Nephron progenitor cell (in vitro differentiated cells): ENCODE results near the gene ZNF831.
A peak's percentile ranks its signal among the peaks of the same experiment; 100 is the strongest.

Experiments
- DNase-seq: peaks from one replicate; pipeline ENCODE4 v3.0.0; 2021
- H3K27ac Mint-ChIP-seq: 2 replicates; pipeline ENCODE4 v1.8.0; 2021; ENCODE audit warnings: mild to moderate bottlenecking, moderate library complexity, mixed read lengths
- H3K27me3 Mint-ChIP-seq: 2 replicates; pipeline ENCODE4 v1.8.0; 2021; ENCODE audit warnings: mild to moderate bottlenecking, low read depth, mixed read lengths; ENCODE audit not compliant: poor library complexity
- H3K36me3 Mint-ChIP-seq: 2 replicates; pipeline ENCODE4 v1.8.0; 2021; ENCODE audit warnings: low read depth, mixed read lengths
- H3K4me1 Mint-ChIP-seq: 2 replicates; pipeline ENCODE4 v1.8.0; 2021; ENCODE audit warnings: mixed read lengths
- H3K4me3 Mint-ChIP-seq: 2 replicates; pipeline ENCODE4 v1.8.0; 2021; ENCODE audit warnings: mild to moderate bottlenecking, moderate library complexity, mixed read lengths
- H3K9me3 Mint-ChIP-seq: 2 replicates; pipeline ENCODE4 v1.8.0; 2021; ENCODE audit warnings: mild to moderate bottlenecking, moderate library complexity, mixed read lengths
- TF ChIP-seq, protein P1 (sequence below): fragments of 200-600 bp; sonication (generic); IDR thresholded peaks from 2 replicates; pipeline ENCODE4 v1.5.0; 2021; ENCODE audit warnings: antibody characterized with exemption

The ZNF831 gene

DNA sequence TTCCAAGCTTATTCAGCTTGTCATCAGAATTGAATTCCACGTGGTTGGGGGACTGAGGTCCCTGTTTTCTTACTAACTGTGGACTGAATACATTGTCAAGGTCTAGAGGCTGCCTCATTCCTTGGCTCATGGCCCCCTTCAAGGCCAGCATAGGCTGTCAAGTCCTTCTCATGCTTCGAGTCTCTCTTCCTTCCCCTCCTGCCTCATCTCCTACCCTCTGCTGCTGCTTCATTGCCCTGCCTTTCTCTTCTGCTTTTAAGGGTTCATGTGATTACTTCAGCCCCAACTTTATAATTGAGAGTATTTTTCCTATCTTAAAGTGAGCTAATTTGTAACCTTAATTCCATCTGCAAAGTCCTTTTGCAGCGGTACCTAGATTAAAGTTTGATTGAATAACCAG, 27.6 kb upstream of the ZNF831 start:
- Mint-ChIP-seq H3K27me3 (peaks cover 8% of the 10 kb centered on the region), H3K9me3 (peaks cover 22% of the 10 kb centered on the region), H3K4me1 (no peaks in the 10 kb centered on the region), H3K27ac (no peak overlapping the region), H3K36me3 (no peaks in the 10 kb centered on the region), H3K4me3 (no peak overlapping the region)
- no peak for DNase-seq
- TF ChIP-seq, protein P1, sequence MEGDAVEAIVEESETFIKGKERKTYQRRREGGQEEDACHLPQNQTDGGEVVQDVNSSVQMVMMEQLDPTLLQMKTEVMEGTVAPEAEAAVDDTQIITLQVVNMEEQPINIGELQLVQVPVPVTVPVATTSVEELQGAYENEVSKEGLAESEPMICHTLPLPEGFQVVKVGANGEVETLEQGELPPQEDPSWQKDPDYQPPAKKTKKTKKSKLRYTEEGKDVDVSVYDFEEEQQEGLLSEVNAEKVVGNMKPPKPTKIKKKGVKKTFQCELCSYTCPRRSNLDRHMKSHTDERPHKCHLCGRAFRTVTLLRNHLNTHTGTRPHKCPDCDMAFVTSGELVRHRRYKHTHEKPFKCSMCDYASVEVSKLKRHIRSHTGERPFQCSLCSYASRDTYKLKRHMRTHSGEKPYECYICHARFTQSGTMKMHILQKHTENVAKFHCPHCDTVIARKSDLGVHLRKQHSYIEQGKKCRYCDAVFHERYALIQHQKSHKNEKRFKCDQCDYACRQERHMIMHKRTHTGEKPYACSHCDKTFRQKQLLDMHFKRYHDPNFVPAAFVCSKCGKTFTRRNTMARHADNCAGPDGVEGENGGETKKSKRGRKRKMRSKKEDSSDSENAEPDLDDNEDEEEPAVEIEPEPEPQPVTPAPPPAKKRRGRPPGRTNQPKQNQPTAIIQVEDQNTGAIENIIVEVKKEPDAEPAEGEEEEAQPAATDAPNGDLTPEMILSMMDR = no peak

DNA sequence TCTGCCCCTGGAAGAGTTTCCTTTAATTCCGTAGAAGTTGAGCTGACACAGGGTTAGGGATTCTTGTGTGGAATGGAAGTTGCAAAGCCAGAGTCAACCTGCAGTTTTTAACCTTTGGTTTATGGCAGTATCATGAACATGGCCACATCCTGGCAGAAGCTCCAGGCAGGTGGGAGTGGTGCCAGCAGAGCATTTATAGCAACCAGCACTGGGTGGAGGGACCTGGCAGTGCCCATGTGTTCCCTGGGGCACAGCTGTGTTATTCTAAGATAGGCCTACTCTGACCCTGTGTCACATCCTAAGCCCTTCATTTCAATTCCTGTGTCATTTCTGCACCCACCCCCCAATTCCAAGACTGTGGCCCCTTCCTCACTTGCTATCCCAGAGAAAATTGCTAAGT, 26.1 kb upstream of the ZNF831 start:
- H3K4me1 Mint-ChIP-seq = no peaks in the 10 kb centered on the region
- no peaks in the 10 kb centered on the region for H3K36me3 Mint-ChIP-seq
- peaks cover 8% of the 10 kb centered on the region for H3K27me3 Mint-ChIP-seq
- H3K9me3 Mint-ChIP-seq = peaks cover 27% of the 10 kb centered on the region
- no peak overlapping the region for H3K4me3 Mint-ChIP-seq
- no peak overlapping the region for H3K27ac Mint-ChIP-seq
- TF ChIP-seq, protein P1 = no peak
- no peak for DNase-seq

DNA sequence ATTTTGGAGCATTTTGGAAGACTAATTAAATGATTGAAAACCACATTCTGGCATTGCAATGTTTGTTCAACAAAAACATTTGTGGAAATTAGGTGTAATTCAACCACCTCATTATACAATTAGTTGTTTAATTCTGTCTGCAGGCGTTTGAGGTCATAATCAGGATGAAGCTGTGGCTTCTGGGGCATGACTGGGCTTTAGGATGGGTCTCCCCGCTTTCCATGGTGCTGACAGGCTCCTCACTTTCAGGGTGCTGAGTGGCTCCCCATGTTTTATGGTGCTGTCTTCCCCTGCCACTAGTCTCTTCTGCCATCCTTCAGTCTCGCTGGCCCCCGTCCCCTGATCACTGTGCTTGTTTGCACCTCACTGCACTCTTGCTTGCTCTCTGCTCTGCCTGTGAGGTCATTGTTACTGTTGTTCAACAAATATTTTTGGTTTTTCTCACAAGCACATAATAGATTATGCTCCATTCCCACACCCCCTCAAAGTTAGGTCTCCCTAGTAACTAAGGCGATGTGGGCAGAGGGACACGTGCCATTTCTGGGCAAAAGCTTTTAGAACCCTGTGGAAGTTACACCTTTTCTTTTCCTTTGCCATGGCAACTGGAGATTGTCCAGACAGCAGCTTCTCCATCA, 25.4 kb upstream of the ZNF831 start:
- no peak overlapping the region for H3K27ac Mint-ChIP-seq
- H3K4me3 Mint-ChIP-seq = no peak overlapping the region
- H3K36me3 Mint-ChIP-seq = no peaks in the 10 kb centered on the region
- no peaks in the 10 kb centered on the region for H3K4me1 Mint-ChIP-seq
- peaks cover 27% of the 10 kb centered on the region for H3K9me3 Mint-ChIP-seq
- peaks cover 8% of the 10 kb centered on the region for H3K27me3 Mint-ChIP-seq
- TF ChIP-seq, protein P1 = no peak
- no peak for DNase-seq

DNA sequence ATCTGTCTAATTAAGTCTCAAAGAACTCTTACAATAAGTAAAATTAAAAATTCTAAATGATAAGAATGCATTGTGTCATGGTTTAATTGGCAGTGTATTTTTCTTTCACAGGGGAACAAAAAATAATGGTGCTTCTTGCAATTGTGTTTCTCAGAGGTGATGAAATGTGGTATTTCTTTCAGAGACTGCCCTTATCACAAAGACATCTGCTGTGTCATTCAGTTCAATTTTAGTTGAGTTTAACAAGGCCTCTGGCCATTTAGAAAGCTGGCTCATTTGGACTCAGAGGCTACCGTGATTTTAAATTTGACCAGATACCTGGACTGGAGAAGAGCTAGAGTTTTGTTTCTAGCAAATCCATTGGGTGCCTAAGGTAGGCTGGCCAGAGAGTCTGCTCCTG, 23.6 kb upstream of the ZNF831 start:
- H3K9me3 Mint-ChIP-seq = peaks cover 24% of the 10 kb centered on the region
- no peaks in the 10 kb centered on the region for H3K36me3 Mint-ChIP-seq
- no peaks in the 10 kb centered on the region for H3K4me1 Mint-ChIP-seq
- no peak overlapping the region for H3K4me3 Mint-ChIP-seq
- no peak for DNase-seq
- peaks cover 4% of the 10 kb centered on the region for H3K27me3 Mint-ChIP-seq
- no peak overlapping the region for H3K27ac Mint-ChIP-seq
- TF ChIP-seq, protein P1 = no peak

DNA sequence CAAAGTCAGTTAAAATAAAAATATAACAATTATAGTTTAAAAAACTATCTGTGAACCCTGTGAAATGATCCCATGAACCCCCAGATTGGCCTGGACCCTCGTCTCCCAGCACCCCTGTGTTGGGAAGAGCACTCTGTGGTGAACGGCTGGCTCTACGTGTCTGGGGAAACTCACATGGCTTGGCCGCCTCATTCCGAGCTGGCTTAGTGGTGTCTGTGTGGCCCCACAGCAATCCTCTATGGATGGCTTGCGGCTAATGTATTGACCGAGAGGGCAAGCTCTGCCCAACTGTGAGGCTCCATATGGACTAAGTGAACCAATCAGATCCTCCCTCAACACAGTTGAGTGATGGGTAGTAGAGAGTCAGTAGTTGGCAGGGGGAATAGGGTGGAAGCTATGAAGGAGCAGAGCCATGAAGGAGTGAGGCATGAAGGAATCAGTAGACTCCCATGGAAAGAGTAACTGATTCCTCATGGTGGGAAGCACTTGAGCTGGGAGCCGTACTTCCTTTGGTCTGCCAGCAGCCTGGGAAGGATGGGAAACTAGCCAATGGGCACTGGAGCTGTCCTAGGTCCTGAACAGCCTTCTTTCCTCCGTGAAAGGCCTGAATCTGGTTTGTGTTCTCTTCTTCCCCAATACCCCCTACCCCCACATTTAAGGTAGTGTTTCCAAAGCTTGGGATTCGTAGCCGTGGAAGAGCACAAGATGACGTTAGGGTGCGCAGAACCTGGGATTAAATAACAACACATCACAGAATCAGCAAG, 21.6 kb upstream of the ZNF831 start:
- Mint-ChIP-seq H3K27me3 (peaks cover 4% of the 10 kb centered on the region), H3K9me3 (peaks cover 10% of the 10 kb centered on the region), H3K4me1 (peaks cover 16% of the 10 kb centered on the region), H3K36me3 (no peaks in the 10 kb centered on the region), H3K27ac (no peak overlapping the region), H3K4me3 (no peak overlapping the region)
- peak; percentile 75 for DNase-seq
- TF ChIP-seq, protein P1 = no peak

DNA sequence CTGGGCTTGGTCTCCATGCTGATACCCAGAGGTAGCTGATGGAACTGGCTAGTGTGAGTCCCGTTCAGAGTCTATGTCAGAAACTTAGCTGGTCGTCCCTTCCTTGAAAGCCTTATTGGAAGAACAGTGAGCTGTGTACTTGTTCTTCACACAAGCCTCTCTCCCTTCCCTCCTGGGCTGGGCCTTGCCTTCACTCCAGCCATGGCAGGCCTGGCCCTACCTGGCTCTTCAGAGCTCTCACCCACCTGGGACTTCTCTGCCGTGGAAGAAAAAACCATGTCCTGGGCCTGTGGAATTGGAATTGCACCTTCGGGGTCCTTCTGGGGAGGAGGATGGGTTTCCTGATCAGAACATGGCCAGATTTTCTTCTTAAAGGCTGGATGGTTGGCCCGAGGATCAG, 20.3 kb upstream of the ZNF831 start:
- no peak for DNase-seq
- TF ChIP-seq, protein P1 = no peak
- H3K9me3 Mint-ChIP-seq = peaks cover 5% of the 10 kb centered on the region
- peaks cover 1% of the 10 kb centered on the region for H3K27me3 Mint-ChIP-seq
- no peaks in the 10 kb centered on the region for H3K36me3 Mint-ChIP-seq
- no peak overlapping the region for H3K4me3 Mint-ChIP-seq
- no peak overlapping the region for H3K27ac Mint-ChIP-seq
- peaks cover 17% of the 10 kb centered on the region for H3K4me1 Mint-ChIP-seq
